ENCODE measurements around the gene LRP3.

DNA sequence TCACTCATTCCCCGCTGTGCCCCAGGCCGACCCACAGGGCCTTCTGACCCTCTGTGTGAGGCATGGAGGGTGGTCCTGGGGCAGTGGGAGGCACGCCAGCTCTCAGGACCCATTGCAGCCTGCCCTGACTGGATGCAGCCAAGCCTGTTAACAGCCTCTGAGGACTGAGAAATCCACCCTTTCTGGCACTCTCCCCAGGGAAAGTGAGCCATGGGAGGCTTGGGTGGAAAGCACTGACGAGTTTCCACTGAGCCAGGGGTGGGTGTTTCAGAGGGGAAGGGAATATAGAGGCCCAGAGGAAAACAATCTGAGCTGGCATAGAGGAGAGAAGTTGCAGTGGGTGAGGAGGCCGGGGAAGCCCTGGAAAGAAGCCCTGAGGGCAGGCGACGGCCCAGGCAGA, 62.1 kb downstream of the LRP3 start:
- no peak for TF ChIP-seq POLR2A (IDR thresholded peaks at IDR 0.05)
- TF ChIP-seq, protein P1, sequence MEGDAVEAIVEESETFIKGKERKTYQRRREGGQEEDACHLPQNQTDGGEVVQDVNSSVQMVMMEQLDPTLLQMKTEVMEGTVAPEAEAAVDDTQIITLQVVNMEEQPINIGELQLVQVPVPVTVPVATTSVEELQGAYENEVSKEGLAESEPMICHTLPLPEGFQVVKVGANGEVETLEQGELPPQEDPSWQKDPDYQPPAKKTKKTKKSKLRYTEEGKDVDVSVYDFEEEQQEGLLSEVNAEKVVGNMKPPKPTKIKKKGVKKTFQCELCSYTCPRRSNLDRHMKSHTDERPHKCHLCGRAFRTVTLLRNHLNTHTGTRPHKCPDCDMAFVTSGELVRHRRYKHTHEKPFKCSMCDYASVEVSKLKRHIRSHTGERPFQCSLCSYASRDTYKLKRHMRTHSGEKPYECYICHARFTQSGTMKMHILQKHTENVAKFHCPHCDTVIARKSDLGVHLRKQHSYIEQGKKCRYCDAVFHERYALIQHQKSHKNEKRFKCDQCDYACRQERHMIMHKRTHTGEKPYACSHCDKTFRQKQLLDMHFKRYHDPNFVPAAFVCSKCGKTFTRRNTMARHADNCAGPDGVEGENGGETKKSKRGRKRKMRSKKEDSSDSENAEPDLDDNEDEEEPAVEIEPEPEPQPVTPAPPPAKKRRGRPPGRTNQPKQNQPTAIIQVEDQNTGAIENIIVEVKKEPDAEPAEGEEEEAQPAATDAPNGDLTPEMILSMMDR (IDR thresholded peaks at IDR 0.05) = no peak
